ENCODE results near the gene PDXK.
"Not testable (repeated sequence)": the region's sequence is repeated elsewhere in the genome, so short reads cannot be mapped to it uniquely, and the experiment has no call there.

DNA sequence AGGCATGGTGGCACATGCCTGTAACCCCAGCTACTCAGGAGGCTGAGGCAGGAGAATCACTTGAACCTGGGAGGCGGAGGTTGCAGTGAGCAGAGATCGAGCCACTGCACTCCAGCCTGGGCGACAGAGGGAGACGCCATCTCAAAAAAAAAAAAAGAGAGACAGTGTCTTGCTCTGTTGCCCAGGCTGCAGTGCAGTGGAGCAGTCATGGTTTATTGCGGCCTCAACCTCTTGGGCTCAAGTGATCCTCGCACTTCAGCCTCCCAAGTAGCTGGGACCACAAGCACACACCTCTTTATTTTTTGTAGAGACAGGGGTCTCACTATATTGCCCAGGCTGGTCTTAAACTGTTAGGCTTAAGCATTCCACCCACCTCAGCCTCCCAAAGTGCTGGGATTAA, 38.5 kb upstream of the PDXK start:
- TF ChIP-seq, protein P1, sequence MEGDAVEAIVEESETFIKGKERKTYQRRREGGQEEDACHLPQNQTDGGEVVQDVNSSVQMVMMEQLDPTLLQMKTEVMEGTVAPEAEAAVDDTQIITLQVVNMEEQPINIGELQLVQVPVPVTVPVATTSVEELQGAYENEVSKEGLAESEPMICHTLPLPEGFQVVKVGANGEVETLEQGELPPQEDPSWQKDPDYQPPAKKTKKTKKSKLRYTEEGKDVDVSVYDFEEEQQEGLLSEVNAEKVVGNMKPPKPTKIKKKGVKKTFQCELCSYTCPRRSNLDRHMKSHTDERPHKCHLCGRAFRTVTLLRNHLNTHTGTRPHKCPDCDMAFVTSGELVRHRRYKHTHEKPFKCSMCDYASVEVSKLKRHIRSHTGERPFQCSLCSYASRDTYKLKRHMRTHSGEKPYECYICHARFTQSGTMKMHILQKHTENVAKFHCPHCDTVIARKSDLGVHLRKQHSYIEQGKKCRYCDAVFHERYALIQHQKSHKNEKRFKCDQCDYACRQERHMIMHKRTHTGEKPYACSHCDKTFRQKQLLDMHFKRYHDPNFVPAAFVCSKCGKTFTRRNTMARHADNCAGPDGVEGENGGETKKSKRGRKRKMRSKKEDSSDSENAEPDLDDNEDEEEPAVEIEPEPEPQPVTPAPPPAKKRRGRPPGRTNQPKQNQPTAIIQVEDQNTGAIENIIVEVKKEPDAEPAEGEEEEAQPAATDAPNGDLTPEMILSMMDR (IDR thresholded peaks at IDR 0.05), result not testable (repeated sequence)
- not testable (repeated sequence) for TF ChIP-seq POLR2AphosphoS5, POLR2A, EP300 (IDR thresholded peaks at IDR 0.05)

Measured in sigmoid colon (tissue), 4 donors.